ENCODE data around the gene USP34. TPM values are rescaled to one million over a fixed set of nuclear protein-coding genes. Genes with fewer than 3 reads are reported as not detected.
"Not testable (repeated sequence)": the region's sequence is repeated elsewhere in the genome, so short reads cannot be mapped to it uniquely, and the experiment has no call there.

USP34 gene
- total RNA-seq, 2 donors from 2014 or later: 105 to 120 TPM

DNA sequence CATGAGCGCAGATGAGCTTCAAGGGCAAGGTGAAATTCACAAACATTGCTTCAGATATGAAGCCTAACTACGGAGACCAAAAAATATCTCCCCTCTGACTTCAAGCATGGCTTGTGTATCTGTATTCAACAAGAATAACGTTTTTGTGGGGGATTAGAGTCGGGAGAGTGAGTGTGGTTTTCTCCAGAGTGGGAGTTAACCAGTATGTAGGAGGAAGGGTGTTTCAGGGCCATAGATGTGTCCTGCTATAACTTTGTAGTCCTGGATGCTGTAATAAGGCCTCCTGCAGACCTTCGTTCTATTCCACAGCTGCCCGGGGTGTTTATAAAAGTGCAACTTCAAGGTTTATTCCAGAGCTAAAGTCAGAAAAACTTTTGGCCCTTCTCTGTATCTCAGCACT lies 321.8 kb downstream of the USP34 start:
- H3K4me1 ChIP-seq (ENCODE audit: control insufficient read depth, insufficient read depth, low read length): no peaks in the 10 kb centered on the region

DNA sequence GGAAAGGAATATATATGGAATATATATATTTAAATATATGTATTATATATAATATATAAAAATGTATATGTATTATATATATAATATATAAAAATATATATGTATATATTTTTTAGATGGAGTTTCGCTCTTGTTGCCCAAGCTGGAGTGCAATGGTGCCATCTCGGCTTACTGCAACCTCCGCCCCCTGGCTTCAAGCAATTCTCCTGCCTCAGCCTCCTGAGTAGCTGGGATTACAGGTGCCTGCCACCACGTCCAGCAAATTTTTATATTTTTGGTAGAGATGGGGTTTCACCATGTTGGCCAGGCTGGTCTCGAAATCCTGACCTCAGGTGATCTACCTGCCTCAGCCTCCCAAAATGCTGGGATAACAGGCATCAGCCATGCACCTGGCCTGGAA lies 322.8 kb downstream of the USP34 start:
- not testable (repeated sequence) for H3K4me3 ChIP-seq (ENCODE audit: low read length); H3K9me3 Mint-ChIP-seq; H3K4me3 Mint-ChIP-seq; H3K27ac ChIP-seq (ENCODE audit: low read depth, low read length); H3K27me3 ChIP-seq (ENCODE audit: control insufficient read depth, insufficient read depth, low read length, poor library complexity, severe bottlenecking); DNase-seq; H3K9ac ChIP-seq (ENCODE audit: extremely low read depth, low read length, poor library complexity, severe bottlenecking); H3K27ac Mint-ChIP-seq; H3K4me1 ChIP-seq (ENCODE audit: control insufficient read depth, insufficient read depth, low read length); H3K4me1 Mint-ChIP-seq; H3K27me3 Mint-ChIP-seq (ENCODE audit: insufficient read depth); H3K9me3 ChIP-seq (ENCODE audit: control insufficient read depth, low read length)
- peaks cover 31% of the 10 kb centered on the region for H3K36me3 Mint-ChIP-seq (ENCODE audit: low read depth)
- WGBS, 2 experiments (ENCODE audit: insufficient coverage in 1 of 2, insufficient read length in 1 of 2): 87 to 99% methylated on average over 3 to 5 of the region's 5 CpGs
- H3K36me3 ChIP-seq (ENCODE audit: control insufficient read depth, insufficient read depth, low read length): peaks cover 15% of the 10 kb centered on the region

More for the DNA sequence above, 321.8 kb downstream of the USP34 start:
- Mint-ChIP-seq H3K4me3 (no peak overlapping the region), H3K27me3 (ENCODE audit: insufficient read depth) (peaks cover 1% of the 10 kb centered on the region), H3K4me1 (no peaks in the 10 kb centered on the region), H3K9me3 (peaks cover 2% of the 10 kb centered on the region), H3K27ac (no peak overlapping the region), H3K36me3 (ENCODE audit: low read depth) (peaks cover 31% of the 10 kb centered on the region)
- Histone ChIP-seq H3K9ac (ENCODE audit: extremely low read depth, low read length, poor library complexity, severe bottlenecking) (no peak overlapping the region), H3K27me3 (ENCODE audit: control insufficient read depth, insufficient read depth, low read length, poor library complexity, severe bottlenecking) (no peaks in the 10 kb centered on the region), H3K36me3 (ENCODE audit: control insufficient read depth, insufficient read depth, low read length) (peaks cover 15% of the 10 kb centered on the region), H3K9me3 (ENCODE audit: control insufficient read depth, low read length) (no peaks in the 10 kb centered on the region), H3K4me3 (ENCODE audit: low read length) (no peak overlapping the region), H3K27ac (ENCODE audit: low read depth, low read length) (no peak overlapping the region)
- no peak for DNase-seq
- 93 to 99% methylated on average over 6 of the region's 6 CpGs for WGBS, 2 experiments (ENCODE audit: insufficient coverage in 1 of 2, insufficient read length in 1 of 2)
- TF ChIP-seq CTCF (conservative IDR thresholded peaks at IDR 0.05): no peak

DNA sequence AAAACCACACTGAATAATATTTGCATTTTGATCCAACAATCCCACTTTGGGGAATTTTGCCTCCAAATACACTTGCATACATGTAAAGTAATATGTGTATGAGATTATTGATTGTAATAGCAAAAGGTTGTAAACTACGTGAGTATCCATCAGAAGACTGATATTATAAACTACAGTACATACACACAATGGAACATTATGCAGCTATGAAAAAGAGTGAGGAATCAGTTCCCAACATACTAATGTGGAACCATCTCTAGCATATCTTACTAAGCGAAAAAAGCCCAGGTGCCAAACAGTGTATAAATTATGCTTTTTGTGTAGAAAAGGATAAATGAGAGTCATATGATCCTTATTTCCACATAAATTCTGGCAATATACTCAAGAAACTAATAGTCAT lies 324.9 kb downstream of the USP34 start:
- H3K9me3 ChIP-seq (ENCODE audit: control insufficient read depth, low read length): no peaks in the 10 kb centered on the region
- H3K27me3 ChIP-seq (ENCODE audit: control insufficient read depth, insufficient read depth, low read length, poor library complexity, severe bottlenecking): no peaks in the 10 kb centered on the region
- H3K9ac ChIP-seq (ENCODE audit: extremely low read depth, low read length, poor library complexity, severe bottlenecking): no peak overlapping the region
- H3K4me3 ChIP-seq (ENCODE audit: low read length): peak overlapping the region; percentile 83
- H3K4me1 Mint-ChIP-seq: no peaks in the 10 kb centered on the region
- H3K27ac ChIP-seq (ENCODE audit: low read depth, low read length): no peak overlapping the region
- H3K4me1 ChIP-seq (ENCODE audit: control insufficient read depth, insufficient read depth, low read length): no peaks in the 10 kb centered on the region
- peaks cover 23% of the 10 kb centered on the region for H3K36me3 Mint-ChIP-seq (ENCODE audit: low read depth)
- peaks cover 1% of the 10 kb centered on the region for H3K27me3 Mint-ChIP-seq (ENCODE audit: insufficient read depth)
- no CpG with 5 or more reads among the region's 2 CpGs for WGBS, 2 experiments (ENCODE audit: insufficient coverage in 1 of 2, insufficient read length in 1 of 2)
- peaks cover 2% of the 10 kb centered on the region for H3K9me3 Mint-ChIP-seq
- peak overlapping the region; percentile 74 for H3K4me3 Mint-ChIP-seq
- DNase-seq: no peak
- H3K36me3 ChIP-seq (ENCODE audit: control insufficient read depth, insufficient read depth, low read length): peaks cover 9% of the 10 kb centered on the region
- TF ChIP-seq CTCF (conservative IDR thresholded peaks at IDR 0.05): no peak
- no peak overlapping the region for H3K27ac Mint-ChIP-seq

- H3K27ac Mint-ChIP-seq: peak overlapping the region; percentile 92
- peak overlapping the region; percentile 83 for H3K4me3 ChIP-seq (ENCODE audit: low read length)
- DNase-seq: peak; percentile 99
- H3K4me1 Mint-ChIP-seq: no peaks in the 10 kb centered on the region
- no peaks in the 10 kb centered on the region for H3K4me1 ChIP-seq (ENCODE audit: control insufficient read depth, insufficient read depth, low read length)
- H3K36me3 Mint-ChIP-seq (ENCODE audit: low read depth): peaks cover 18% of the 10 kb centered on the region
- H3K27me3 ChIP-seq (ENCODE audit: control insufficient read depth, insufficient read depth, low read length, poor library complexity, severe bottlenecking): no peaks in the 10 kb centered on the region
- peaks cover 9% of the 10 kb centered on the region for H3K36me3 ChIP-seq (ENCODE audit: control insufficient read depth, insufficient read depth, low read length)
- H3K27me3 Mint-ChIP-seq (ENCODE audit: insufficient read depth): peaks cover 1% of the 10 kb centered on the region
- no peaks in the 10 kb centered on the region for H3K9me3 ChIP-seq (ENCODE audit: control insufficient read depth, low read length)
- peak overlapping the region; percentile 86 for H3K9ac ChIP-seq (ENCODE audit: extremely low read depth, low read length, poor library complexity, severe bottlenecking)
- peaks cover 2% of the 10 kb centered on the region for H3K9me3 Mint-ChIP-seq
- H3K27ac ChIP-seq (ENCODE audit: low read depth, low read length): no peak overlapping the region
- peak overlapping the region; percentile 74 for H3K4me3 Mint-ChIP-seq
- WGBS, 2 experiments (ENCODE audit: insufficient coverage in 1 of 2, insufficient read length in 1 of 2): 12 to 19% methylated on average over 24 to 29 of the region's 31 CpGs
- TF ChIP-seq CTCF (conservative IDR thresholded peaks at IDR 0.05): peak; percentile 33
These were observed 326.1 kb downstream of the USP34 start for GRCh38 chr2:61144697-61145268.

Data from endodermal cell (in vitro differentiated cells).